ENCODE results near the gene MID1.

- TF ChIP-seq POLR2A (IDR thresholded peaks at IDR 0.05; ENCODE audit: low read depth, low read length) (no peak), SPI1 (IDR thresholded peaks at IDR 0.05; ENCODE audit: low read depth, low read length) (no peak), POLR2AphosphoS5 (IDR thresholded peaks at IDR 0.05; ENCODE audit: low read depth, low read length) (no peak)
These were observed 34.6 kb upstream of the MID1 start for GRCh38 chrX:10654960-10655359.
